GM21529 (cell line): ENCODE measurements around the gene EPB41.
"Not testable (repeated sequence)": the region's sequence is repeated elsewhere in the genome, so short reads cannot be mapped to it uniquely, and the experiment has no call there.

Source experiments
- ATAC-seq: cut with Tn5 transposase; IDR thresholded peaks from one replicate; pipeline ENCODE4 v1.9.1; 2021; ENCODE audit not compliant: unreplicated experiment

The EPB41 gene

DNA sequence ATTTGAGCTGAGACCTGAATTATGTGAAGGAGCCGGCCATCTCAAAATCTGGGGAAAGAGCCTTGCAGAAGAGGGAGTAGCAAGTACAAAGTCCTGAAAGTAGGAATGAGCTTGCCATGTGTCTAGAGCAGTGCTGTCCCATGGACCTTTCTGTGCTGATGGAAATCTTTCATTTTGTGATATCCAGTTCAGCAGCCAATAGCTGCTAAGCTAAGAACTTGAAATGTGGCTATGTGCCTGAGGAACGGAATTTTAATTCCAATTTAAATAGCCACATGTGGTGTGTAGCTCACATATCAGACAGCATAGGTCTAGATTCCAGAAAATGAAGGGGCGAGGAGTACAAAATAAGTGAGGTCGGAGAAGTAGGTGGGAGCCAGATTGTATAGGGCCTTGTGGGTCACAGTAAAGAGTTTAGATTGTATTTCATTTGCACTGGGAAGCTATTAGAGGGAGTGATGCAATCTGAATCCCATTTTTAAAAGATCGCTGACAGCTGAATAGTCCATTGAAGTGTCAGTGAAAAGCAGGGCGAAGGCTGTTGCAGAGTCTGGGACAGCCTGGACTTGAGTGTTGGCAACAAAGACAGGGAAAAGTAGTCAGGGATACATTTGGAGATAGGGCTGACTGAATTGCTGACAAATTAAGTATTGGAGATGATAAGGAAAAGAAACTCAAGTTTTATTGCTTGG, 129.1 kb downstream of the EPB41 start:
- no peak for ATAC-seq

DNA sequence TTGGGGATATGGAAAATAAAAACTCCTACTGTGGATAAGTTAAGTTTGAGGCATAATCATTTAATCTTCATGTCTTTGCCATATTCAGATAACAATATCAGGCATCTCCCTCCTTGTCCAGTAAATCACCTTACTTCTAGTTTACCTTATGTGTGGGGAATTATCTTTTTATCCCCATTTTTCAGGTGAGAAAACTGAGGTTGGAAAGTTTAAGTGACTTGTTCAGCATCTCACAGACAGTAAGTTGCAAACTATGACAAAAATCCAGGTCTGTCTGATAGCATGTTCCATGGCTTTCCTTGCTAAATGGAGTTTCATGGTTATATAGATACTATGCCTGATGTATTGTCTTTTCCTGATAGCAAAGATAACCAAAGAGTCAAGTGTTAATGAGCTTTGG, 129.6 kb downstream of the EPB41 start:
- ATAC-seq: no peak

DNA sequence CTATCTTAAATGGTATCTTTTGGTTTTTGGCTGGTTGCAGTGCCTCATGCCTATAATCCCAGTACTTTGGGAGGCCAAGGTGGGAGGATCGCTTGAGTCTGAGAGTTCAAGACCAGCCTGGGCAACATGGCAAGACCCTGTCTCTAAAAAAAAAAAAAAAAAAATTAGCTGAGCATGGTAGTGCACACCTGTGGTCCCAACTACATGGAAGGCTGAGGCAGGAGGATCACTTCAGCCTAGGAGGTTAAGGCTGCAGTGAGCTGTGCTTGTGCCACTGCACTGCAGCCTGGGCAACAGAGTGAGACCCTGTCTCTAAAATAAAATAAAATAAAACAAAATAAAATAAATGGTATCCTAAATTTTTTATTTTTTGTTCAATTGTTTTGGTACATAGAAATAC, 131.3 kb downstream of the EPB41 start:
- ATAC-seq: not testable (repeated sequence)

DNA sequence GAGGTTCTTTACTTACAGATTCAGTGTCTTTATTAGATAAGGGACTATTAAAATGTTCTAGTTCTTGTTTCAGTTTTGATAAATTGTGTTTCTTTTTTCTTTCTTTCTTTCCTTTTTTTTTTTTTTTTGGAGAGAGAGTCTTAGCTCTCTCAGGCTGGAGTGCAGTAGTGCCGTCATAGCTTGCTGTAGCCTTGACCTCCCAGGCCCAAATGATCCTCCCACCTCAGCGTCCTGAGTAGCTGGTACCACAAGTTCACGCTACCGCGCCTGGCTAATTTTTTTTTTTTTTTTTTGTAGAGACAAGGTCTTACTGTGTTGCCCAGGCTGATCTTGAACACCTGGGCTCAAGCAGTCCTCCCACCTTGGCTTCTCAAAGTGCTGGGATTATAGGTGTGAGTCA, 132.8 kb downstream of the EPB41 start:
- ATAC-seq: no peak

DNA sequence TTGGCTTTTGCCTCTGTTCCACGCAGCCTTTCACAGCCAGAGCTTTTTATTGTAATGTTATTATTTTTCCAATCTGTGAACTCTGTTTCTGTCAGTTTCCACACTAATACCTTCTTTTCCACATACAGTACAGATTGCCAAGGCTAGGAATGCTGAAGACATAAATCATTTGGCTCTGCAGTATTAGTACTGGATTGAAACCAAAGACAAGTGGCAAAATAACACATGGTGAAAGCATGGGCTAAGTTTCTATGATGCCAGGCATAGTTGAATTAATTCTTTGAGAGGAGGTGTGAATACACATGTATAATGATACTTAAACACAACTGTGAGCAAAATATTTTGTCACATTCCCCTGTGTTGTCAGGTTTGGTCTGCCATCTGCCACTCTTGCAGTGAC, 135.8 kb downstream of the EPB41 start:
- no peak for ATAC-seq

DNA sequence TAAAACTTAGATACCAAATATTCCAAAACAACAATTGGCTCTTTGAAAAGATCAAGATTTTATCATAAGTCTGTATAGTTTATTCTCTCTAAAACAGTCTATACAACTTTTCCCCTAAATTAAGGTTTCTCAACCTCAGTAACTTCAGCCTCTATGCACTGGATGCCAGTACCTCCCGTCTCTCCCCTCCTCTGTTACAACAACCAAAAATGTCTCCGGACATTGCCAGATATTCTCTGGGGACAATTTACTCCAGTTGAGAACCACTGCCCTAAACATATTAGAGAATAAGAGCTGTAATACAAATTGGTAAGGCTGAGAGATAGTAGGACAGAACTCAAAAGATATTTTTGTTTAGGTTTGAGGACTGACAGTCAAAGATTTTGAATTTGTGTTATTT, 137.7 kb downstream of the EPB41 start:
- no peak for ATAC-seq

DNA sequence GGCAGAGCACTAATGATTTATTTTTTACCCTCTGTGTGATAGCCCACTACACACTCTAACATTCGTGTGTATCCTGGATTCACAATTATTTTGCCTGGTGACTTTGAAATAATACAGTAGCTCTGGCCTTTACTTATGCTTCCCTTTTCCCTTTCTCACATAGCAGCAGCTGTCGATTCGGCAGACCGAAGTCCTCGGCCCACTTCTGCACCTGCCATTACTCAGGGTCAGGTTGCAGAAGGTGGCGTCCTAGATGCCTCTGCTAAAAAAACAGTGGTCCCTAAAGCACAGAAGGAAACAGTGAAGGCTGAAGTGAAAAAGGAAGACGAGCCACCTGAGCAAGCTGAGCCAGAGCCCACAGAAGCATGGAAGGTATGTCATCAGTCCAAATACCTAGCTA, 138.6 kb downstream of the EPB41 start:
- ATAC-seq: no peak

DNA sequence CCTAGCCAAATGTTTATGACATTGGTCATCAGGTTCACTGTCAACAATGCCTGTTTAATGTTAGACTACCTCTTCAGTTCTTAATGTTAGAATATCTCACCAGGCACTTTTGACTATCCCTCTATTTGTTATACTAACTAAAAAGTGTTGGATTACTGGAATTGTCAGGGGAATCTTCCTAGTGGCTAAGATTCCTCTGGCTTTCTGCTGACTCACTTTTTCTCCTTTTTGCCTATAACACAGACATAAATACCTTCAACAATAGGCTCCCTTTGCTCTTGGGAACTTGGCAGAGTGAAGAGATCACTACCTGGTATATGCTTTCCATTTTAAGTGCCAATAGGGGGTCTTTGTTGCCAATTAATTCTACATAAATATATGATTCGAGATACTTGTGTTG, 140.8 kb downstream of the EPB41 start:
- ATAC-seq: no peak

DNA sequence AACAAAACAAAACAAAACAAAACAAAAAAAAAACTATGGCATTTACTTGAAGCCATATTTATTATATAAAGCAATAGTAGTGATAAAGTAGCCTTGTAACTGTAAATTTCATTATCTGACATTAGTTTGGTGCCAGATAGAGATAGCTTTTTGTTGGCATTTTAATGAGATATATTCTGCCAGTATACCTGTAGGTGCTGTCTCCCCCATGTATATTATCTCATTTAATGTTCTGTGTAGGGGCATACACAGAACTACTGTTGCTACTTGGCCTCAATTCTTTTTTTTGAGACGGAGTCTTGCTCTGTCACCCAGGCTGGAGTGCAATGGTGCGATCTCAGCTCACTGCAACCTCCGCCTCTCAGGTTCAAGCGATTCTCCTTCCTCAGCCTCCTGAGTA, 141.9 kb downstream of the EPB41 start:
- ATAC-seq: no peak

DNA sequence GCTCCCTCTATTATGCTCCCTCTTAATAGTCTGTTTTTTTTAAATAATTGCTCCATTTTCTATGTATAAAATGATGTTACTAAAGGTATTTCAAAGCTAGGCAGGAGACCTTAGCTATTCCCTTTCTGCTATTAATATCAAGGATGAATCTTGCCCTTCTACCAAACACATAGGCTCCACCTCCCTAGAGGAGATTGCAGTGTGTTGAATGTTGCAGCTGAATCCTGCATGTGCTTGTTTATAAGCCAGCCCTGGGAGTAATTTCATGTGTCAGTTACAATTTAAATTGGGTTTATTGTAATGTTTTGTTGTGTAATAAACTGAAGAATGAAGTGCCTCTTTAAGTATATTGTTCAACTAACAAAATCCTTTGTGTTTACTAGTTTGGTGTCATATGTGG, 143.3 kb downstream of the EPB41 start:
- ATAC-seq: no peak

DNA sequence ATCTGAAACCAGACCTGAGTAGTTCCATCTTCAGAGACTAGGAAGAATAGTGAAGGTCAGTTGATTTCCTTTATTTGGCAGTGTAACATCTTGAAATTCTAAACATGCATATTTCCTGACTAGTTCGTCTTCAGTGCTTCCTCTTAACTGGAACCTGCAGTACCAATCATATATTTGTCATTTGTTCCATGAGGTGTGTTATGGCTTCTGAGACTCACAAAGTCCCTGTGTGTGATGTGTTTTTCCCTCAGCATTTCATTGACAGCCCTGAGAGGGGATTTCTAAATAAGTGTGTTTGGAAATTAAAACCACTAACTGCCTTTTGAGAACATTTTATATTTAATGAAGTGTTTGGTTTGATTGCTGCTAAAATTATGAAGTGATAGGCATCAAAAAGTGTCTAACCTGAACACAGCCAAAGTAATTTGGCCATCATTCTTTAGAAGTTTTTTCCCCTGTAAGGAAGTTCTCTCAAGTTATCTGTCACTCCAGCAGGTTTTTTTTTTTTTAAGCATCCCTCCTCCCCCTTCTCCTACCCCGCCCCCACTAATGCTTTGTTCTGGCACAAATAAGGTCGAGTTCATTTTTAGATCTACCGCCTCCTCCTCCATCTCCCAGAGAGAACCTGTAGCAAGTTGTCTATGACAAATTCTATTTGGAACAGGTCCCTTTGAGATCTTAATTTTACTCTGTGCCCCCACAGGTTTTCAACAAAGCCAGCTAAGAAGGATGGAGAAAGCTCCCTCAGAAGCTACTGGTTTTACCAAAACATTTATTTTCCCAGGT, 148.0 kb downstream of the EPB41 start:
- no peak for ATAC-seq

DNA sequence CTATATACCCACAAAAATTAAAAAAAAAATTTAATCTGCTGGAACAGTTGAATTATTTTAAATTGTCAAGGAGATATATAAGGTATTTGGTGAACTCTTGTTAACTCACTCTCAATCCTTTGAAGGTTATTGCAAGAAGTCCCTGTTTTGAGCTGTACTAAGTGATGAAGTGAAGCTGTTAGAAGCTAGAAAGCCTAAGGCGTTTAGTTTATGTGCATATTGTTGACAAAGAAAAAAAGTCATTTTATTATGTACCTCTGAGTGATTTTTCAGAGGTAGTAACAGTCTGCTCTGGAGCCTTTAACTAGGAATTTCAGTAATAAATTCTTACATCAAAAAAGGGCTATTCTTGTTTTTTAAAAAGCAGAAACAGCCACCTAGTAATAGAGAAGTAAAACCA, 149.7 kb downstream of the EPB41 start:
- ATAC-seq: no peak

DNA sequence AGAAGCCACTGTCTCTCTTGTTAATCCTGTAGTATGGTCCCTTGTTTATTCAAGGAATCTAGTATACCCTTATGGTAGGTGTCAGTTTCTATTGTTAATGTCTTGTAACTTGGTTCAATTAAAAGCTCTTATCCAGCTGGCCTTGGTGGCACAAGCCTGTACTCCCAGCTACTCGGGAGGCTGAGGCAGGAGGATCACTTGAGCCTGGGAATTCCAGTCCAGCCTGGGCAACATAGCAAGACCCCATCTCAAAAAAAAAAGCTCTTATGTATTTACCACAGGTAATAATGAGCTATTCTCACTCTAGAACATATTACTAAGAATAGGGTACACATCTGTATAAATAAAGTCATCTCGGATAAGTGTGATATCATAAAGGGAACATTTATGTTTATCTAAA, 162.8 kb downstream of the EPB41 start:
- ATAC-seq: no peak

DNA sequence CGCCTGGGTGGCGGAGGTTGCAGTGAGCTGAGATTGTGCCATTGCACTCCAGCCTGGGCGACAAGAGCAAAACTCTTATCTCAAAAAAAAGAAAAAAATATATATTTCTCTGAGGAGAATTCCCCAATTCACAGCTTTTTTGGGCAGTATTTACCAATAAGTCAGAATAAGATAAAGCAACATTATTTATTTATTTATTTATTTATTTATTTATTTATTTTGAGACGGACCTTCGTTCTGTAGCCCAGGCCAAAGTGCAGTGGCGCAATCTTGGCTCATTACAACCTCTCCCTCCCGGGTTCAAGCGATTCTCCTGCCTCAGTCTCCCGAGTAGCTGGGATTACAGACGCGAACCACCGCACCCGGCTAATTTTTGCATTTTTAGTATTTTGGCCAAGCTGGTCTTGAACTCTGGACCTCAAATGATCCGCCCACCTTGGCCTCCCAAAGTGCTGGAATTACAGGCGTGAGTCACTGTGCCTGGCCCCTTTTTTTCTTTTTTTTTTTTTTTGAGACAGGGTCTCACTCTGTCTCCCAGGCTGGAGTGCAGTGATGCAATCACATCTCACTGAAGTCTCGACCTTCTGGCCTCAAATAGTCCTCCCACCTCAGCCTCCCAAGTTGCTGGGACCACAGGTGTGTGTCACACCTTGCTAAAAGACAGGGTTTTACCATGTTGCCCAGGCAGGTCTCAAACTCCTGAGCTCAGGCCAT, 165.7 kb downstream of the EPB41 start:
- ATAC-seq: not testable (repeated sequence)

DNA sequence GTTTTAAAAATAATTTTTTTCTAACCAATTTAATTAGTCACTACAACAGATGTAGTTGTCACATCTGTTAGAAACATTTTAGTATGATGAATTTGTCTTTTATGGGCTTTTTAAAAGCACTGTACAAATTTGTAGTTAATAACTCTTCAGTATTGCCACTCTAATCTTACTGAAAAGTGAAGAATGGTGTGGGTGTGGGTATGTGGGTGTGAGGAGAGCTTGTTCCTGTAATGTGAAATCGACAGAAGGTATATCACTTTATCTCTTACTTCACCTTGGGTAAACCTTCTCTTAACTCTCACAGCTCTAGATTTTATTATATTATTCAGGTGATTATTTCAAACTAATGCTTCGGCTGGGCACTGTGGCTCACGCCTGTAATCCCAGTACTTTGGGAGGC, 166.8 kb downstream of the EPB41 start:
- no peak for ATAC-seq

DNA sequence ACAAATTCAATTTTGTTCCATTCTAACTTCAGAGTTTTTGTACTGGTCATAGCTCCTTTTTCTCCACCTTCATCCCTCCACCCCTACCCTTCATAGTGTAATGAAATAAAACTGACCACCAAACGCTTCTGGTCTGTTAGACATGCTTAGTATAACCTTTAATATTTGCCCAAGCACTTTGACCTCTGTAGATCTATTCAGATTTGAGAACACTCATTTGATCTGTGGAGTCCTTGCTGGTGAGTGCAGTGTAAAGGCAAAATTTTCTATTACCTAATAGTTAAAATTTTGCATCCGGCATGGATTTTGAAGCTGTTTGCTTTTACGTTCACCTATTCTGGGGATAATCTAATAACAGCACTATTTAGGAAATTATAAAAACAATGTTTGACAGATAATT, 168.2 kb downstream of the EPB41 start:
- ATAC-seq: no peak

DNA sequence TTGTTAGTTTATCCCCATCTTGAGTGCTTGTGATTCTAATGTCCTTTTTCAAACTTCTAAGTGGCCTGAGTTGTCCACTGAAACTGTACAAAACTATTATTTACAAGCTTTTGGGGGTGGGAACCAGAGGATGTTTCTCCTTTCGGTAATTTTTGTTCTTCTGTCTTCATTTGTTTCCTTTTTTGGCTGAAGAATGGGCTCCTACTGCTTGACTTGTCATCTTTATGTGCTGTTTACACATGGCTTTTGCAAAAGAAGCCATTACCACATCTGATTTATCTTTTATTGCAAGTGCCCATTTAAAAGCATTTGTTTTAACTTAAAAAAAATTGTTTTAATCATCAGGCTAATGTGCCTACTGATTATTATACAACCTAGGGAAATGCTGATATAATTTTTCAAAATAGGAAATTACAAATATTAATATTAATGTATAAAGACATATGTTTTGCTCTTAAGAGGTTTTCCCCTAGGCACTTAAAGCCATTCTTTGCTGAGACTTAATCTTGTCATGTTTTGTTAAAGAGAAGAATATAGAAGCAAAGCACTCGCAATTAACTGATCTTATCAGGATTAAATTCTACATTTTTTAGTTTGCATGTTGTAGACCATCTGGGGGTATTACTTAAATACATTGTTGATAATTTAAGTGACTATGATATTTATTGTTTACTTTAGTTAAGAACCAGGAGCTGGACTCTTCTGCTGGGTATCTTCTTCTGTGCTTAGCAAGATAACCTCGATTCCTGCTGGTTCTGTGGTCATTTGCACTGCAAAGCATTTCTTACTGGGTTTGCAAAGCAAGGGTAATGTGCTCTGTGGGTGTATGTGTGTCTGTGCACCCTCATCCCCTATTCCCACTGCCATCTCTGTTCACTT, 169.2 kb downstream of the EPB41 start:
- ATAC-seq: no peak

DNA sequence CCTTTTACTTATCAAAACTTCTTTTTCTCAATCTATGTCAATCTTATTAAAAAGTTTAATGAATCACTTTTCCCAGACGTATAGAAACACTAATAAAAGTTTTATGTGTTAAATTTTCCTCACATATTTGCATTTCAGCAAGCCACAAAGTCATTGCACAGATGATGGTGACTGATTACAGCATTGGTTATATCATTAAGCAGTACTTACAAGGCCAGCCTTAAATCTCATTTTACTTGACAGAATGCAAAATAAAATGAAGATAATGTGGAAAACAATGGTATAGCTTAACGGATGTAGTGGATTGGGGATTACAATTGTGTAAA, 169.8 kb downstream of the EPB41 start:
- ATAC-seq: no peak

DNA sequence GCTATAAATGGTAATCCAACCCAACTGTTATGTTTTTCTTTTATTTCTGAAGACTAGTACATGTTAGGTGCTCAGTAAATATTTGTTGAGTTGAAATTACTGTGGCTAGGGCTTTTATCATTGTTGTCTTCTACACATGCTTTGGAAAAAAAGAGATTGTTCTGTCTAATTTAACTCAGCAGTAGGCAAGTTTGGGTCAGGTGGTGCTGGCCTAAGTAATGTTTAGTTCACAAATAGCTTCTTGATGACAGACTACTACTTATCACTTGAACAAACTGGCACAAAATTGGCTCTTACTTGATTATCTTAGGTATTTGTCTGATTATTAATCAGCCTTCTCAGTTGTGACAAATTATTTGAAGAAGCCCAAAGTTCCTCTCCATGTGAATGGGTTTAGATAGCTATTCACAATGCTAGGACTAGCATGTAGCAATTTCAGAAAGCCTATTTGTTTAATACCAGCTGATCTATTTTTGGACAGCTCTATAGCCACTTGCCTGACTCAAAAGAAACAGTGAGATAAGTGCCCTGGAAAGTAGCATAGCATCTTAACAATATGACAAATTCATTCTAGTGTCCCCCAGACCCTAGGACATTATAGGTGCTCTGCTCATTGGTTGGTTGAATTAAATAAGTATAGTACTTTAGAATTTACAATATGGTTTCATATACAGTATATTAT, 176.7 kb downstream of the EPB41 start:
- no peak for ATAC-seq

DNA sequence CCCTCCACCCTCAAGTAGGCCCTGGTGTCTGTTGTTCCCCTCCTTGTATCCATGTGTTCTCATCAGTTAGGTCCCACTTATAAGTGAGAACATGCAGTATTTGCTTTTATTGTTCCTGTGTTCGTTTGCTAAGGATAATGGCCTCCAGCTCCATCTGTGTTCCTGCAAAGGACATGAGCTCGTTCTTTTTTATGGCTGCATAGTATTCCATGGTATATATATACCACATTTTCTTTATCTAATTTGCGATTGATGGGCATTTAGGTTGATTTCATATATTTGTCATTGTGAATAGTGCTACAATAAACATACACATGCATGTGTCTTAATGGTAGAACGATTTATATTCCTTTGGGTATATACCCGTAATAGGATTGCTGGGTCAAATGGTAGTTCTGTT, 178.3 kb downstream of the EPB41 start:
- not testable (repeated sequence) for ATAC-seq

DNA sequence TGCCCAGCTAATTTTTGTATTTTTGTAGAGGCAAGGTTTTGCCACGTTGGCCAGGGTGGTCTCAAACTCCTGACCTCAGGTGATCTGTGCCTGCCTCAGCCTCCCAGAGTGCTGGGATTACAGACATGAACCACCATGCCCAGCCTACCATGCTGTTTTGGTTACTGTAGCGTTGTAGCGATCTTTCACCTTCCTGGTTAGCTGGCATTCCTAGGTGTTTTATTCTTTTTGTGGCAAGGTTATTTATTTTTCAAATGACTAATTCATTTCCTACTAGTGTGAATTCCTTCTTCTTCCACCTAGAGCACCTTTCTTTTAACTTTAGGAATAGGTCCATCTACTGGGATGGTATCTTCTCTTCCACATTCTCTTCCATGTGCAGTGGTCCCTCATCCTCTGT, 180.1 kb downstream of the EPB41 start:
- no peak for ATAC-seq
